HPDE6-E6E7 (cell line): ENCODE data around the gene TEPSIN.
A peak's percentile ranks its signal among the peaks of the same experiment; 100 is the strongest.

ENCODE experiments used
- DNase-seq: peaks from one replicate; pipeline ENCODE4 v3.0.0; 2011; ENCODE audit warnings: missing footprints; ENCODE audit errors: extremely low spot score

Gene TEPSIN

GRCh38 chr17:81249223-81250040 is 10.6 kb upstream of the TEPSIN start:
- DNase-seq: no peak

GRCh38 chr17:81248649-81249048 is 9.8 kb upstream of the TEPSIN start:
- DNase-seq: no peak

GRCh38 chr17:81247339-81247990 is 8.6 kb upstream of the TEPSIN start:
- DNase-seq: no peak

- no peak for DNase-seq
Measured at GRCh38 chr17:81246679-81247338, 8.0 kb upstream of the TEPSIN start.

DNA sequence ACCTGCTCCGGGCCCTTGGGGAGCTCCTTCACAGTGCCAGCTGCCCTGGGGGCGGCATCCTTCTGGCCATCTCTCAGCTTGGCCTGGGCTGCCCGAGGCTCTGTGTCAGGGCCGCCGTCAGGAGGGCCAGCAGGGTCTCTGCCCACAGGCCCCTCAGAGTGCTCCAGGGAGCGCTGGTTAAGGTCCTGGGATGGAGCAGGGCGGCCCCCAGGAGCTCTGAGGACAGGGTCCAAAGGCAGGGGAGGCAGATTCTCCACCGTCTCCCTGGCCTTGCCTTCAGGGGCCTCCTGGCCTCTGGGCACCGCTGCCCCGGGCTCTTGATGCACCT is 7.5 kb upstream of the TEPSIN start:
- DNase-seq: no peak

DNA sequence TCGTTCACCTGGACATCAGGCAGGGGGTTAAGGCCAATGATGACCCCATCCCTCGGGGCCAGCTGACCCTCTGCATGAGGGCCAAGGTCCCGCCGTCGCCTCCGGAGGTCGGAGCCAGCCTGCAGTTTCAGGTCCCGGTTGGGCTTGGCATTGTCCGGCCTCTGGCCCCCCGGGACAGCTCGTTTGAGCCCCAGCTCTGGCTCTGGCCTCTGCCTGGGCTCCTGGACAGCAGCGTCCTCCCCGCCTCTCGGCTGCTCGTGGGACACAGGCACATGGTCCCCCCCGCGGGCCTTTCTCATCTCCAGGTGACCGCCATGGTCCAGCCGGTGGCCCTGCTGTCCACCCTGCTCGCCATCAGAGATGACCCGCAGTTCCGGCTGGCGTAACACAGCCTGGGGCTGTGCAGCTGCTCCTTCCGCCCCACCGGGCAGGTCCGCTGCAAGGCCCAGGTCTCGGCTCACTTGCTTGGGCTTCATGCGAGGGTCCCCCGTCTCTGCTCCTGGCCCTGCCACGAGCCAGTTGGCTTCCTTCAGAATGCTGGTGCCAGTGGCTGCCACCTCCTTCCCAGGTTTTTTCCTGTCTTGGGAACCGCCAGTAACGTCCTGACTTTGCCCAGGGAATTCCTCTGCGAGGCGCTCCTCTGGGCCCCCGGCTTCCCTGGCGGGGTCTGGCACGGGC is 6.9 kb upstream of the TEPSIN start:
- DNase-seq: no peak

GRCh38 chr17:81245024-81245664 is 6.3 kb upstream of the TEPSIN start:
- DNase-seq: no peak

GRCh38 chr17:81244358-81245023 is 5.6 kb upstream of the TEPSIN start:
- no peak for DNase-seq

DNA sequence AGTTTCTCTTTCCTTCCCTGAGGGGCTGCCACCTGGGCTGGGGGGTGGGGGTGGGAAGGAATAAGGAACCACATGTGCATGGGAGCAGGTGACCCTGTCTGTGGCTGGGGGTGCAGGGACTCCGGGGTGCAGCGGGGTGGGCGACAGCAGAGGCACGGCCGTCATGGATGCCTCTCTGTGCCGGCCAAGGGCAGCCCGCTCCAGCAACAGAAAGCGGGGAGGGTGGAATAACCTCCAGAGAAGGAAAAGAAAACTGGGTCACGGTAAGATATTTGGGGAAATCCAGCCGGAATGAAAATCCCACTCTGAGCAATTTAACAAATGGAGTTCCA is 4.4 kb upstream of the TEPSIN start:
- no peak for DNase-seq

DNA sequence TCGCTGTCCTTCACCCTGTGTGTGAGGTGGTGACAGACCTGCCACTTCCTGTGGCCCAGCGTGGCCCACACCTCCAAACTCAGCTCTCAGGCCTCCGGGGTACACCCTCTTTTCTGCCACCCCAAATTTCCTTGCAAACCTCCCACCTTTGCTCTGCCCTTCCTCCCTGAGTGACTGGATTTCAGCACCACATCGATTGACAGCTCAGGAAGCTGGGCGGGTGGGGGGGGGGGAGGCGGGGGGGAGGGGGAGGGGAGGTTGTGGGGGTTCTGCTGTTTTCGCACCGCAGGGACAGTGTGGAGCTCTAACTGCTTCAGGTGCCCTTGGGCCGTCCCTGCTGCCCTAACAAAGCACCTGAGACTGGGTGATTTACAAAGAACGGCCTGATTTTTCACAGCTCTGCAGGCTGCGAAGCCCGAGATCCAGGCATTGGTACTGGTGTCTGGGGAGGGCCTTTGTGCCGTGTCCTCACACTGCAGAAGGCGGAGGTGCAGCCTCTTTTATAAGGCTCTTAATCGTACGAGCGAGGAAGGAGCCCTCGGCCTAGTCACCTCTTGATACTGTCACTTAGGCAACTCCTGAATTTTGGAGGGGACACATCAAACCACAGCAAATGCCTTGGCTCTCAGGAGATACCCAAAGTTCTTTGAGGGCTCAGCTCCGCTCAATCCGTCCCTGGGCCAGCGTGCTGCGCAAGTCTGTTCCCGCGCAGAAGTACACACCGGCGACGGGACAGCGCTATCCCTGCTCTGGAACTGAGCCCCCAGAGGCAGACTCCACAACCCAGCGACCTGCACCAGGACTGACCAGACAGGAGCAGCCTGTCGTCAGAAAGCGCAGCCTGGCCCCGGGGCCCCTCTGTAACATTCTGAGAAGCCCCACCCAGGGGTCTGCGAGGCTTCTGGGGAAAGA is 3.8 kb upstream of the TEPSIN start:
- DNase-seq: no peak

DNA sequence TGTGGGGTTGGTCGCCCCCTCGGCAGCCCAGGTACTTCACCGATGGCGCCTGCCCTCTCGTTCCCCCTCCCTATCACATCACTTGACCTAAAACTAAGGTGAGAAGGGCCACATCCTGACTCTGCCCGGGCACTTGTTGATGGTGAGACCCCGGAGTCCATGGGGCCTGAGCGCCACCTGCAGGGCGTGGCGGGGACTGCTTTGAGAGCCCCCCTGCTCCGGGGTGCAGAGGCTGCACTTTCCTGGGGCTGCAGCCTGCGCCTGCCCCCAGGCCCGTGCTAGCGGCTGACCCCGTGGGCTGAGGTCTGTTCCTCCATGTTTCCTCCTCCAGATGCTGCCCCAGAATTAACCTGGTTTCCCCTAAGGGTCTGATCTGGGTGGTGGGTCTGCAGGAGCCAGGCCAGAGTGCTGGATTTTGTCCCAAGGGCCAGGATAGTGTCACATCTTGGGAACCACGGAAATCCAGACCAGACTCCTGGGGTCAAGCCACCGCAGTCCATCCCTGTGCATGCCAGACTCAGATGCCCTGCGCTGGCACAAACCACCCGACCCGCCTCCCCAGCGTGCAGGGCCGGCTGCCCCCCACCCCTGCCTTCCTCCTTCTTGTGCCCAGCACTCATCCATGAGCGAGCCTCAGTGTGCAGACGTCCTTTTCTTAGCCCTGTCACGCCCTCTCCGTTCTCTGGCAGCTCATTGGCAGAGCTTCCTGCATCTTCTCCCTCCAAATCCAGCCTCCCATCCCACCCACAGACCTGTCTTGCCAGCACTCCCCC is 3.0 kb upstream of the TEPSIN start:
- DNase-seq: no peak

DNA sequence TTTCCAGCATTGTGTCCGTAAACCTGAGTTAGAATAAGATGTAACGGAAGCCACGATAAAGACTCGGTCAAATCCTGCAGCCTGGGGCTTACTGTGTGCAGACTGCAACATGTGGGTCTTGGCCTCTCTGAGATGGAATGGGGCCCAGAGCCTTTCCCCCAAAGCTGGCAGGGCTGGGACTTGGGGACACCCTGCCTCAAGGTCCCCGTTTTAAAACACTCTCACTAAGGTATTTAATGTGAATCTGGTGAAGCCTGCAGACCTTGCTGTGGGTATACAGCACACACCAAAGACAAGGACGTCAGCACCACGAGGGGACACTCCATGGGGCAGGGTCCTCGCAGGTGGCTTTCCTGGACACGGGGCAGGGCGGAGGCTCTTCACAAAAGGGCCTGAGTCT is 2.3 kb upstream of the TEPSIN start:
- DNase-seq: no peak

DNA sequence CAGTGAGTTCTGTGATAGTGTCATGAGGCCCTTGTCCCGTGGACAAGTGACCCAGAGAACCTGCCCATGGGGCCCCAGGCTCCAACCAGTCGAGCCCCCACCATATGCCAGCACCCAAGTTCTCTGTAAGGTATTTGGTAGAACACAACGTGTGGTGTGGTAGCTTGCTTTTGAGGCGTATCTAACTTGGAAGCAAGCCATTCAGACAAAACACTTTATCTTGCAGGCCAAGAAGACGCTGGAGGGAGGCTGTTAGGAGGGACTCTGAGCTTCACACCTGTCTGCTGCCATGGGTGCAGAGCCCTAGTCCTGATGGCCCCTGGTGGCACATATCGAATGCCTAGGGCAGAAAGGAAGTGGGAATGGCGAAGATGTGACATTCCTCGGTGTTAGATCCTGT is 1.9 kb upstream of the TEPSIN start:
- no peak for DNase-seq

- peak; percentile 53 for DNase-seq
Measured at GRCh38 chr17:81239714-81240555, 1.1 kb upstream of the TEPSIN start.

DNA sequence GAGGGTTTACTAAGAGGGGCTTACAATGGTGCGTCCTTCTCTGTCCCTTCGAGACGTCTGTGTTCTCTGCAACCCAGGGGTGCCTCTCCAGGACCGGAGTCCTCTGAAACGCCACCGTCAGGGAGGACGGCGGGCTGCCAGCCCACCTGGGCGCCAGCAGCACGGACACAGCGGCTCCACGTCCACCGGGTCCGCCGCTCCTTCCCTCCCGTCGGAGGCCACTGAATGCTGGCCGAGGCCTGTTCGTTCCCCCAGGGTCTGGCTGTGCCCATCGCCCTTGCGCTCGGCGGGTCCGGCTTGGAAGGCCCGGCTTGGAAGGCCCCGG is 403 bp downstream of the TEPSIN start:
- no peak for DNase-seq

GRCh38 chr17:81237591-81238489 is 1.0 kb downstream of the TEPSIN start:
- DNase-seq: no peak

GRCh38 chr17:81236784-81237183 is 2.1 kb downstream of the TEPSIN start:
- DNase-seq: no peak
